ENCODE measurements around the gene TEX26.

TEX26 gene

GRCh38 chr13:31001647-31002046 lies 69.2 kb downstream of the TEX26 start:
- H3K79me1 ChIP-seq (replicated peaks; ENCODE audit: low read length, poor library complexity, severe bottlenecking), result no peaks in the 10 kb centered on the region
- H4K8ac ChIP-seq (ENCODE audit: low read length), result no peak overlapping the region
- H2AFZ ChIP-seq (ENCODE audit: low read depth, low read length), result no peak overlapping the region
- no peak overlapping the region for H3K14ac ChIP-seq (ENCODE audit: low read length in 2 of 2)
- H3K9me3 ChIP-seq (ENCODE audit: control insufficient read depth, low read length), result no peaks in the 10 kb centered on the region
- no peak overlapping the region for H3K4me3 ChIP-seq (ENCODE audit: insufficient read depth in 1 of 2, low read depth in 1 of 2, low read length in 2 of 2)
- no peak overlapping the region for H2AK5ac ChIP-seq (ENCODE audit: low read length, severe bottlenecking)
- no peak overlapping the region for H3K27ac ChIP-seq (ENCODE audit: low read length, poor library complexity, severe bottlenecking)
- no peak overlapping the region for H2BK120ac ChIP-seq (ENCODE audit: low read depth, low read length)
- no peak for DNase-seq
- H2BK5ac ChIP-seq (ENCODE audit: low read depth, low read length, poor library complexity, severe bottlenecking), result no peak overlapping the region
- no peak overlapping the region for H3K18ac ChIP-seq (ENCODE audit: low read depth in 1 of 2, low read length in 2 of 2)
- H3K36me3 ChIP-seq (ENCODE audit: control insufficient read depth in 1 of 2, insufficient read depth in 2 of 2, low read depth in 1 of 2, low read length in 2 of 2), result no peaks in the 10 kb centered on the region
- H3K4me2 ChIP-seq (ENCODE audit: low read length, poor library complexity, severe bottlenecking), result no peak overlapping the region
- no peak overlapping the region for H2BK12ac ChIP-seq (ENCODE audit: low read length in 2 of 2)
- H3K4me1 ChIP-seq (ENCODE audit: control insufficient read depth, insufficient read depth, low read depth, low read length), result peaks cover 4% of the 10 kb centered on the region
- H2BK15ac ChIP-seq (ENCODE audit: low read depth, poor library complexity, severe bottlenecking), result no peak overlapping the region
- WGBS, result 82% methylated on average over 2 of the region's 2 CpGs
- no peak overlapping the region for H4K91ac ChIP-seq (ENCODE audit: low read length)
- no peak overlapping the region for H3K23ac ChIP-seq (ENCODE audit: low read length in 2 of 2)
- H3K4ac ChIP-seq (ENCODE audit: low read depth in 1 of 2, low read length in 2 of 2), result no peak overlapping the region
- peaks cover 26 to 50% of the 10 kb centered on the region in 2 experiments for H3K27me3 ChIP-seq (ENCODE audit: control insufficient read depth in 1 of 2, insufficient read depth in 1 of 2, low read length in 2 of 2)
- no peak overlapping the region for H3K9ac ChIP-seq (ENCODE audit: low read length)

GRCh38 chr13:31005066-31005465 lies 72.6 kb downstream of the TEX26 start:
- peaks cover 9% of the 10 kb centered on the region for H3K4me1 ChIP-seq (ENCODE audit: control insufficient read depth, insufficient read depth, low read depth, low read length)
- H3K27me3 ChIP-seq (ENCODE audit: control insufficient read depth in 1 of 2, insufficient read depth in 1 of 2, low read length in 2 of 2), result peaks cover 12 to 30% of the 10 kb centered on the region in 2 experiments

DNA sequence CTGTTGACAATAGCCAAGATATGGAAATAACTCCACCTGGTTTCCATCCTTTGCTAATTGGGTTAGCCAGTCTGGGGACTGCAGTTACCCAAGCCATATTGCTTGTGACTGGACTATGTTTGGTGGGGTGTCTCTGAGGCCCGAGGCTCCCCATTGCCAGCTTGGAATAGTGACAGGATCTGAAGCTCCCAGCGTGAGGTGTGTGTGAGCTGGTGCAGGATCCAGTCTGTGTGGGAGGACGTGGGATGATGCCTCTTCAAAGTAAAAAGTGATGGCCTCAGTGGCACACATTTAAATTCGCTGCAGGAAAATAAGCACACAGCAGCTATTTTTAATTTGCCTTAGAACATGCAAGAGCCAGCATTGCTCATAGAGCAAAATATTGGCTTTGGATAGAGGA lies 75.0 kb downstream of the TEX26 start:
- H3K4ac ChIP-seq (ENCODE audit: low read depth in 1 of 2, low read length in 2 of 2), result no peak overlapping the region
- WGBS, result 95% methylated on average over 4 of the region's 4 CpGs
- H3K27ac ChIP-seq (ENCODE audit: low read length, poor library complexity, severe bottlenecking), result no peak overlapping the region
- no peaks in the 10 kb centered on the region for H3K9me3 ChIP-seq (ENCODE audit: control insufficient read depth, low read length)
- peak overlapping the region in 1 of 2 experiments; percentile 18 for H2BK12ac ChIP-seq (ENCODE audit: low read length in 2 of 2)
- no peaks in the 10 kb centered on the region for H3K36me3 ChIP-seq (ENCODE audit: control insufficient read depth in 1 of 2, insufficient read depth in 2 of 2, low read depth in 1 of 2, low read length in 2 of 2)
- H2BK120ac ChIP-seq (ENCODE audit: low read depth, low read length), result no peak overlapping the region
- H3K18ac ChIP-seq (ENCODE audit: low read depth in 1 of 2, low read length in 2 of 2), result no peak overlapping the region
- no peak overlapping the region for H3K23ac ChIP-seq (ENCODE audit: low read length in 2 of 2)
- no peak overlapping the region for H3K14ac ChIP-seq (ENCODE audit: low read length in 2 of 2)
- no peak for DNase-seq
- H2AK5ac ChIP-seq (ENCODE audit: low read length, severe bottlenecking), result no peak overlapping the region
- H4K8ac ChIP-seq (ENCODE audit: low read length), result no peak overlapping the region
- H3K9ac ChIP-seq (ENCODE audit: low read length), result no peak overlapping the region
- peaks cover 6% of the 10 kb centered on the region for H3K4me1 ChIP-seq (ENCODE audit: control insufficient read depth, insufficient read depth, low read depth, low read length)
- H2BK5ac ChIP-seq (ENCODE audit: low read depth, low read length, poor library complexity, severe bottlenecking), result no peak overlapping the region
- H3K79me1 ChIP-seq (replicated peaks; ENCODE audit: low read length, poor library complexity, severe bottlenecking), result no peaks in the 10 kb centered on the region
- H3K4me3 ChIP-seq (ENCODE audit: insufficient read depth in 1 of 2, low read depth in 1 of 2, low read length in 2 of 2), result no peak overlapping the region
- no peak overlapping the region for H3K4me2 ChIP-seq (ENCODE audit: low read length, poor library complexity, severe bottlenecking)
- H2AFZ ChIP-seq (ENCODE audit: low read depth, low read length), result no peak overlapping the region
- no peak overlapping the region for H4K91ac ChIP-seq (ENCODE audit: low read length)
- peaks cover 0 to 12% of the 10 kb centered on the region in 2 experiments for H3K27me3 ChIP-seq (ENCODE audit: control insufficient read depth in 1 of 2, insufficient read depth in 1 of 2, low read length in 2 of 2)
- no peak overlapping the region for H2BK15ac ChIP-seq (ENCODE audit: low read depth, poor library complexity, severe bottlenecking)

More at GRCh38 chr13:31005066-31005465, 72.6 kb downstream of the TEX26 start:
- H3K27ac ChIP-seq (ENCODE audit: low read length, poor library complexity, severe bottlenecking), result no peak overlapping the region
- WGBS, result 97% methylated on average over 23 of the region's 23 CpGs
- H3K23ac ChIP-seq (ENCODE audit: low read length in 2 of 2), result no peak overlapping the region
- no peak overlapping the region for H4K8ac ChIP-seq (ENCODE audit: low read length)
- H3K9ac ChIP-seq (ENCODE audit: low read length), result no peak overlapping the region
- H3K14ac ChIP-seq (ENCODE audit: low read length in 2 of 2), result no peak overlapping the region
- H4K91ac ChIP-seq (ENCODE audit: low read length), result no peak overlapping the region
- DNase-seq, result no peak
- H3K9me3 ChIP-seq (ENCODE audit: control insufficient read depth, low read length), result no peaks in the 10 kb centered on the region
- H3K4ac ChIP-seq (ENCODE audit: low read depth in 1 of 2, low read length in 2 of 2), result no peak overlapping the region
- peak overlapping the region in 1 of 2 experiments; percentile 25 for H3K4me3 ChIP-seq (ENCODE audit: insufficient read depth in 1 of 2, low read depth in 1 of 2, low read length in 2 of 2)
- H2AK5ac ChIP-seq (ENCODE audit: low read length, severe bottlenecking), result no peak overlapping the region
- no peak overlapping the region for H3K4me2 ChIP-seq (ENCODE audit: low read length, poor library complexity, severe bottlenecking)
- peak overlapping the region in 1 of 2 experiments; percentile 75 for H2BK12ac ChIP-seq (ENCODE audit: low read length in 2 of 2)
- H3K18ac ChIP-seq (ENCODE audit: low read depth in 1 of 2, low read length in 2 of 2), result no peak overlapping the region
- no peak overlapping the region for H2BK15ac ChIP-seq (ENCODE audit: low read depth, poor library complexity, severe bottlenecking)
- no peak overlapping the region for H2BK5ac ChIP-seq (ENCODE audit: low read depth, low read length, poor library complexity, severe bottlenecking)
- H2BK120ac ChIP-seq (ENCODE audit: low read depth, low read length), result no peak overlapping the region
- H3K36me3 ChIP-seq (ENCODE audit: control insufficient read depth in 1 of 2, insufficient read depth in 2 of 2, low read depth in 1 of 2, low read length in 2 of 2), result no peaks in the 10 kb centered on the region
- no peaks in the 10 kb centered on the region for H3K79me1 ChIP-seq (replicated peaks; ENCODE audit: low read length, poor library complexity, severe bottlenecking)
- H2AFZ ChIP-seq (ENCODE audit: low read depth, low read length), result no peak overlapping the region

- Histone ChIP-seq H3K4me1 (ENCODE audit: control insufficient read depth, insufficient read depth, low read depth, low read length) (peaks cover 6% of the 10 kb centered on the region), H3K14ac (ENCODE audit: low read length in 2 of 2) (no peak overlapping the region), H2BK120ac (ENCODE audit: low read depth, low read length) (no peak overlapping the region), H2BK15ac (ENCODE audit: low read depth, poor library complexity, severe bottlenecking) (no peak overlapping the region), H3K4ac (ENCODE audit: low read depth in 1 of 2, low read length in 2 of 2) (no peak overlapping the region), H4K8ac (ENCODE audit: low read length) (peak overlapping the region; percentile 7), H2BK5ac (ENCODE audit: low read depth, low read length, poor library complexity, severe bottlenecking) (no peak overlapping the region), H3K23ac (ENCODE audit: low read length in 2 of 2) (no peak overlapping the region), H2AK5ac (ENCODE audit: low read length, severe bottlenecking) (no peak overlapping the region), H3K4me3 (ENCODE audit: insufficient read depth in 1 of 2, low read depth in 1 of 2, low read length in 2 of 2) (no peak overlapping the region), H3K79me1 (replicated peaks; ENCODE audit: low read length, poor library complexity, severe bottlenecking) (no peaks in the 10 kb centered on the region), H3K27me3 (ENCODE audit: control insufficient read depth in 1 of 2, insufficient read depth in 1 of 2, low read length in 2 of 2) (peaks cover 0 to 7% of the 10 kb centered on the region in 2 experiments), H3K27ac (ENCODE audit: low read length, poor library complexity, severe bottlenecking) (no peak overlapping the region), H3K9ac (ENCODE audit: low read length) (no peak overlapping the region), H2BK12ac (ENCODE audit: low read length in 2 of 2) (no peak overlapping the region), H3K4me2 (ENCODE audit: low read length, poor library complexity, severe bottlenecking) (no peak overlapping the region), H4K91ac (ENCODE audit: low read length) (peak overlapping the region; percentile 36), H3K9me3 (ENCODE audit: control insufficient read depth, low read length) (no peaks in the 10 kb centered on the region), H2AFZ (ENCODE audit: low read depth, low read length) (no peak overlapping the region), H3K18ac (ENCODE audit: low read depth in 1 of 2, low read length in 2 of 2) (no peak overlapping the region), H3K36me3 (ENCODE audit: control insufficient read depth in 1 of 2, insufficient read depth in 2 of 2, low read depth in 1 of 2, low read length in 2 of 2) (no peaks in the 10 kb centered on the region)
- WGBS, result 88% methylated on average over 5 of the region's 7 CpGs
- DNase-seq, result peak; percentile 49
These were observed 76.1 kb downstream of the TEX26 start for GRCh38 chr13:31008400-31009115.
